ENCODE measurements around the gene FPR3.

The FPR3 gene

DNA sequence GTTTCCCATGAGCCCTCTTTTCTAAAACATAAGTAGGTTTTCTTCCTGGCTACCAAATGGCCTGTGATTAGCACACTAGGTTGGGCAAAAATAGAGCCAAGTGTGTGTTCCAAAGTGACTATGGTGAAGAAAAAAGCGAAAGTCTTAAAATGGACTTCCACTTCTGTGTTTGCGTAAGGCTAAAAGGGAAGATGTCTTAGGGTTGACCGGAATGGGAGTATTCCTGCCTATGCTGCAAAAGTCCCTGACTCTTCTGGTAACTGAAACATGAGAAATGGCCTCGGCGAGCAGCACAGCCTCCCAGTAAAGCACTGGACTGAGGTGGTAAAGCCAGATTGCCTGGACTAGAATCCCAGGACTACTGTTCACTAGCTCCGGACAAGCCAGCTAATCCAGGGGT lies 40.8 kb upstream of the FPR3 start:
- Histone ChIP-seq H3K9me3 (ENCODE audit: control insufficient read depth, insufficient read depth, low read depth, low read length) (no peaks in the 10 kb centered on the region), H3K27ac (ENCODE audit: extremely low read depth, low read depth, low read length) (no peak overlapping the region), H3K4me3 (ENCODE audit: low read depth, low read length) (no peak overlapping the region), H3K4me1 (ENCODE audit: control insufficient read depth, insufficient read depth, low read length) (no peaks in the 10 kb centered on the region), H3K36me3 (ENCODE audit: control insufficient read depth in 2 of 2, insufficient read depth in 1 of 2, low read length in 2 of 2) (no peaks in the 10 kb centered on the region)
- ChIA-PET CTCF (interaction anchor here (0.6 to 2.1 kb wide), 2 partner anchors 24 to 99 kb away, joined by 3 to 8 read pairs; no protein-coding TSS in a partner anchor), POLR2A (no interaction called here)
- TF ChIP-seq TCF7L2 (IDR thresholded peaks at IDR 0.05; ENCODE audit: borderline replicate concordance, low read depth, low read length) (no peak), ZSCAN30 (tag by site-specific recombination; IDR thresholded peaks at IDR 0.05) (no peak), ZNF169 (tag by site-specific recombination; IDR thresholded peaks at IDR 0.05) (no peak), TSHZ1 (tag by site-specific recombination; IDR thresholded peaks at IDR 0.05; ENCODE audit: borderline replicate concordance) (no peak), ZBTB21 (tag by site-specific recombination; IDR thresholded peaks at IDR 0.05) (no peak), ZNF48 (tag by site-specific recombination; IDR thresholded peaks at IDR 0.05) (no peak), ZNF558 (tag by site-specific recombination; IDR thresholded peaks at IDR 0.05) (no peak), ZNF184 (tag by site-specific recombination; IDR thresholded peaks at IDR 0.05) (no peak), GLIS1 (tag by site-specific recombination; IDR thresholded peaks at IDR 0.05) (no peak), GFI1B (tag by site-specific recombination; IDR thresholded peaks at IDR 0.05) (no peak)
- TF ChIP-seq, protein P1, sequence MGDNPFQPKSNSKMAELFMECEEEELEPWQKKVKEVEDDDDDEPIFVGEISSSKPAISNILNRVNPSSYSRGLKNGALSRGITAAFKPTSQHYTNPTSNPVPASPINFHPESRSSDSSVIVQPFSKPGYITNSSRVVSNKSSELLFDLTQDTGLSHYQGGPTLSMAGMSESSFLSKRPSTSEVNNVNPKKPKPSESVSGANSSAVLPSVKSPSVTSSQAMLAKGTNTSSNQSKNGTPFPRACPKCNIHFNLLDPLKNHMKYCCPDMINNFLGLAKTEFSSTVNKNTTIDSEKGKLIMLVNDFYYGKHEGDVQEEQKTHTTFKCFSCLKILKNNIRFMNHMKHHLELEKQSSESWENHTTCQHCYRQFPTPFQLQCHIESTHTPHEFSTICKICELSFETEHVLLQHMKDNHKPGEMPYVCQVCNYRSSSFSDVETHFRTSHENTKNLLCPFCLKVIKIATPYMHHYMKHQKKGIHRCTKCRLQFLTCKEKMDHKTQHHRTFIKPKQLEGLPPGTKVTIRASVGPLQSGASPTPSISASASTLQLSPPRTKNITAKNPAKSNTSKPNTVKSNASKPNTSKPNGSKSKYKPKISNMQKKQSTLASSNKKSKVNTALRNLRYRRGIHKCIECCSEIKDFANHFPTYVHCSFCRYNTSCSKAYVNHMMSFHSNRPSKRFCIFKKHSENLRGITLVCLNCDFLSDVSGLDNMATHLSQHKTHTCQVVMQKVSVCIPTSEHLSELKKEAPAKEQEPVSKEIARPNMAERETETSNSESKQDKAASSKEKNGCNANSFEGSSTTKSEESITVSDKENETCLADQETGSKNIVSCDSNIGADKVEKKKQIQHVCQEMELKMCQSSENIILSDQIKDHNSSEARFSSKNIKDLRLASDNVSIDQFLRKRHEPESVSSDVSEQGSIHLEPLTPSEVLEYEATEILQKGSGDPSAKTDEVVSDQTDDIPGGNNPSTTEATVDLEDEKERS (tag by site-specific recombination; IDR thresholded peaks at IDR 0.05), result no peak
- TF ChIP-seq, protein P2, sequence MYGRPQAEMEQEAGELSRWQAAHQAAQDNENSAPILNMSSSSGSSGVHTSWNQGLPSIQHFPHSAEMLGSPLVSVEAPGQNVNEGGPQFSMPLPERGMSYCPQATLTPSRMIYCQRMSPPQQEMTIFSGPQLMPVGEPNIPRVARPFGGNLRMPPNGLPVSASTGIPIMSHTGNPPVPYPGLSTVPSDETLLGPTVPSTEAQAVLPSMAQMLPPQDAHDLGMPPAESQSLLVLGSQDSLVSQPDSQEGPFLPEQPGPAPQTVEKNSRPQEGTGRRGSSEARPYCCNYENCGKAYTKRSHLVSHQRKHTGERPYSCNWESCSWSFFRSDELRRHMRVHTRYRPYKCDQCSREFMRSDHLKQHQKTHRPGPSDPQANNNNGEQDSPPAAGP (tag by site-specific recombination; IDR thresholded peaks at IDR 0.05), result no peak
- TF ChIP-seq, protein P3, sequence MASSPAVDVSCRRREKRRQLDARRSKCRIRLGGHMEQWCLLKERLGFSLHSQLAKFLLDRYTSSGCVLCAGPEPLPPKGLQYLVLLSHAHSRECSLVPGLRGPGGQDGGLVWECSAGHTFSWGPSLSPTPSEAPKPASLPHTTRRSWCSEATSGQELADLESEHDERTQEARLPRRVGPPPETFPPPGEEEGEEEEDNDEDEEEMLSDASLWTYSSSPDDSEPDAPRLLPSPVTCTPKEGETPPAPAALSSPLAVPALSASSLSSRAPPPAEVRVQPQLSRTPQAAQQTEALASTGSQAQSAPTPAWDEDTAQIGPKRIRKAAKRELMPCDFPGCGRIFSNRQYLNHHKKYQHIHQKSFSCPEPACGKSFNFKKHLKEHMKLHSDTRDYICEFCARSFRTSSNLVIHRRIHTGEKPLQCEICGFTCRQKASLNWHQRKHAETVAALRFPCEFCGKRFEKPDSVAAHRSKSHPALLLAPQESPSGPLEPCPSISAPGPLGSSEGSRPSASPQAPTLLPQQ (tag by site-specific recombination; IDR thresholded peaks at IDR 0.05), result no peak
- TF ChIP-seq, protein P4, sequence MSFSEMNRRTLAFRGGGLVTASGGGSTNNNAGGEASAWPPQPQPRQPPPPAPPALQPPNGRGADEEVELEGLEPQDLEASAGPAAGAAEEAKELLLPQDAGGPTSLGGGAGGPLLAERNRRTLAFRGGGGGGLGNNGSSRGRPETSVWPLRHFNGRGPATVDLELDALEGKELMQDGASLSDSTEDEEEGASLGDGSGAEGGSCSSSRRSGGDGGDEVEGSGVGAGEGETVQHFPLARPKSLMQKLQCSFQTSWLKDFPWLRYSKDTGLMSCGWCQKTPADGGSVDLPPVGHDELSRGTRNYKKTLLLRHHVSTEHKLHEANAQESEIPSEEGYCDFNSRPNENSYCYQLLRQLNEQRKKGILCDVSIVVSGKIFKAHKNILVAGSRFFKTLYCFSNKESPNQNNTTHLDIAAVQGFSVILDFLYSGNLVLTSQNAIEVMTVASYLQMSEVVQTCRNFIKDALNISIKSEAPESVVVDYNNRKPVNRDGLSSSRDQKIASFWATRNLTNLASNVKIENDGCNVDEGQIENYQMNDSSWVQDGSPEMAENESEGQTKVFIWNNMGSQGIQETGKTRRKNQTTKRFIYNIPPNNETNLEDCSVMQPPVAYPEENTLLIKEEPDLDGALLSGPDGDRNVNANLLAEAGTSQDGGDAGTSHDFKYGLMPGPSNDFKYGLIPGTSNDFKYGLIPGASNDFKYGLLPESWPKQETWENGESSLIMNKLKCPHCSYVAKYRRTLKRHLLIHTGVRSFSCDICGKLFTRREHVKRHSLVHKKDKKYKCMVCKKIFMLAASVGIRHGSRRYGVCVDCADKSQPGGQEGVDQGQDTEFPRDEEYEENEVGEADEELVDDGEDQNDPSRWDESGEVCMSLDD (tag by site-specific recombination; IDR thresholded peaks at IDR 0.05), result no peak
